NCI-H2081 treated with DMSO at 0.1 percent for 48 hours (cell line): ENCODE results near the gene RAB39B.

Experiments
- DNase-seq: peaks from one replicate; lab custom pipeline; 2025; lab: John Stamatoyannopoulos, UW

Gene RAB39B

DNA sequence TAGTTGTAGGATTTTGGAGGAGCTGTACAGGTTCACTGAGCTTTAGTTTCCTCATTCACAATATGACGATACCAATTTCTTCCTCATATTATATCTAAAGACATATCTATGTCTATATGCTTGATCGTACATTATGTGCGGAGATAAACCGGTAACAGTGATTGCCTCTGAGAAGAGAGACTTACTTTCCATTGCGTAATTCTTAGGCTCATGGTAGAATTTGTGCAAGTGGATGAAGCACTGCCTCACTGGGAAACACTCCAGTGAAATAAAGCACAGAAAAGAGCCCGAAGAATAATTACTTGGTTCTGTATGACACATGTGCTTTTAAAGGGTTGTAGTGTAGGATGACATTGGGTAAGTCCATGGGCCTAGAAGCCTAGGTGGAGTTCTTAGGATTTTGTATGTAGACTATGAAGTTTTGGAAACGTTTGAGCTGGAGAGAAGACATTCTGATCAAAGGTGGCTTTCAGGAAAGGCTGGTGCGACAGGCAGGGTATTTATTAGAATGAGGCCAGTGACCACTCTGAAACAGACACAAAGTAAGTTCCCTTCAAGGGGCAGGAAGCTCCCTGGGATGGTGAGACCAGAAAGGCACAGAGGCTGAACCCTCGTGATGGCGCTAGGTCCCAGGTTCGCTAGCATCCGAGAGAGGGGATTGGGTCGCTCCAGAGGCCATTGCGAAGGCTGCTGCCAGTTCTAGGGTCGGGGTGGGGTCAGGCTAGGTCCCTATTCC, 48.7 kb downstream of the RAB39B start:
- DNase-seq, result no peak

GRCh38 chrX:155213731-155214130, 50.6 kb downstream of the RAB39B start:
- DNase-seq, result no peak

DNA sequence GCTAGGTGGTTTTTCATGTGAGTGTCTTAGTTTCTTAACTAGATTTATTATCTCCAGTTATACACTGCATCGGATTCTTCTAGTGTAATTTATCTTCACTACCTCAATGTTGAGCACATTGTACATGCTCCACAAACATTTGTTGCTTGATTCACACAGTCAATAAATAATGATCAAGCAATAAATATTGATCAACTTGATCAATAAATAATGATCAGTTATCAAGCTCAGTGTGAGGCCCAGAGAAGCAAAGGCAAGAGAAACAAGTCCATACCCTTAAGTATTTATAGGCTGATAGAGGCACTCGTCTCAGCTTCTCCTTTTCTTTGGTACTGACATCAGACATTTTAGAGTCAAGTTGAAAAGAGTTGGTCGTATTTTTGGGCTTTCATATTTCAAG, 53.1 kb downstream of the RAB39B start:
- no peak for DNase-seq
